Hepatocyte (in vitro differentiated cells): ENCODE measurements around the gene ANKRD44. TPM values are rescaled to one million over a fixed set of nuclear protein-coding genes. Genes with fewer than 3 reads are reported as not detected.

Source experiments
- DNase-seq: peaks from one replicate; pipeline ENCODE4 v3.0.0-alpha.2; 2016; ENCODE audit warnings: low spot score
- H2AFZ ChIP-seq: fragments of 200-600 bp; sonication (generic); 2 replicates; pipeline ENCODE4 v1.6.0; 2016; ENCODE audit warnings: antibody characterized with exemption, mild to moderate bottlenecking
- H3K27ac ChIP-seq: fragments of 200-600 bp; sonication (generic); 2 replicates; pipeline ENCODE4 v1.5.1; 2016; ENCODE audit warnings: mild to moderate bottlenecking
- H3K27me3 ChIP-seq: fragments of 200-600 bp; sonication (generic); 2 replicates; pipeline ENCODE4 v1.6.1; 2016
- H3K36me3 ChIP-seq: fragments of 200-600 bp; sonication (generic); replicated peaks from 2 replicates; pipeline ENCODE4 v1.5.1; 2016; ENCODE audit warnings: low read depth; ENCODE audit not compliant: insufficient read depth
- H3K4me1 ChIP-seq: fragments of 200-600 bp; sonication (generic); 2 replicates; pipeline ENCODE4 v1.5.1; 2016; ENCODE audit warnings: mild to moderate bottlenecking, moderate library complexity; ENCODE audit not compliant: insufficient read depth
- H3K4me2 ChIP-seq: fragments of 200-600 bp; sonication (generic); 2 replicates; pipeline ENCODE4 v1.6.0; 2016
- H3K4me3 ChIP-seq: fragments of 200-600 bp; sonication (generic); 2 replicates; pipeline ENCODE4 v1.5.1; 2016; ENCODE audit warnings: mild to moderate bottlenecking
- H3K79me2 ChIP-seq: fragments of 200-600 bp; sonication (generic); 2 replicates; pipeline ENCODE4 v1.6.0; 2017; ENCODE audit warnings: mild to moderate bottlenecking
- H3K9me2 ChIP-seq: fragments of 200-600 bp; sonication (generic); replicated peaks from 2 replicates; pipeline ENCODE4 v1.6.0; 2017; ENCODE audit warnings: mild to moderate bottlenecking; ENCODE audit not compliant: insufficient read depth
- H3K9me3 ChIP-seq: fragments of 200-600 bp; sonication (generic); 2 replicates; pipeline ENCODE4 v1.5.1; 2016; ENCODE audit warnings: low read depth, mild to moderate bottlenecking
- H4K20me1 ChIP-seq: fragments of 200-600 bp; sonication (generic); 2 replicates; pipeline ENCODE4 v1.6.0; 2016; ENCODE audit warnings: mild to moderate bottlenecking; ENCODE audit not compliant: insufficient read depth, poor library complexity, severe bottlenecking
- CTCF ChIP-seq: fragments of 200-600 bp; sonication (generic); IDR thresholded peaks from 2 replicates; pipeline ENCODE4 v1.5.1; 2016; ENCODE audit warnings: antibody characterized with exemption, mild to moderate bottlenecking; ENCODE audit not compliant: poor library complexity
- EZH2 ChIP-seq: fragments of 200-600 bp; sonication (generic); IDR thresholded peaks from 2 replicates; pipeline ENCODE4 v1.6.1; 2016; ENCODE audit warnings: antibody characterized with exemption, mild to moderate bottlenecking, borderline replicate concordance
- EZH2phosphoT487 ChIP-seq: fragments of 200-600 bp; sonication (generic); IDR thresholded peaks from one replicate; pipeline ENCODE4 v1.6.1; 2018; ENCODE audit warnings: antibody characterized with exemption, mild to moderate bottlenecking, low read depth, moderate library complexity; ENCODE audit not compliant: unreplicated experiment, severe bottlenecking
- WGBS: methylation state at CpG from one replicate; pipeline ENCODE4 v1.1.6; 2016; ENCODE audit warnings: low lambda C conversion rate; ENCODE audit errors: missing lambda C conversion rate; 5-methylcytosine and 5-hydroxymethylcytosine counted together
- polyA plus RNA-seq: library from polyadenylated mRNA; unstranded; fragments of >200 nt; fragmentation: Nextera tagmentation; extraction: Ambion mirVana; gene quantifications from 2 replicates; pipeline ENCODE4 v1.2.1, GENCODE V29; 2016
- total RNA-seq: library from RNA; depleted of rRNA; stranded (reverse); fragments of >200 nt; gene quantifications from 2 replicates; pipeline ENCODE4 v1.2.3, GENCODE V29; 2014

Gene ANKRD44
- total and polyA plus RNA-seq, 2 experiments from 2014 or later = 5.9 to 9.1 TPM

- Histone ChIP-seq H2AFZ (no peak overlapping the region), H3K4me2 (no peak overlapping the region), H4K20me1 (no peaks in the 10 kb centered on the region), H3K27me3 (no peaks in the 10 kb centered on the region), H3K4me3 (no peak overlapping the region), H3K9me2 (no peaks in the 10 kb centered on the region), H3K79me2 (no peaks in the 10 kb centered on the region), H3K36me3 (no peaks in the 10 kb centered on the region), H3K4me1 (no peaks in the 10 kb centered on the region), H3K27ac (no peak overlapping the region), H3K9me3 (no peaks in the 10 kb centered on the region)
- DNase-seq = no peak
- 100% methylated on average over 3 of the region's 3 CpGs for WGBS
- no peak for TF ChIP-seq EZH2
- TF ChIP-seq EZH2phosphoT487 = no peak
- TF ChIP-seq CTCF = no peak
These were observed 35.6 kb downstream of the ANKRD44 start for GRCh38 chr2:197274937-197275336.

DNA sequence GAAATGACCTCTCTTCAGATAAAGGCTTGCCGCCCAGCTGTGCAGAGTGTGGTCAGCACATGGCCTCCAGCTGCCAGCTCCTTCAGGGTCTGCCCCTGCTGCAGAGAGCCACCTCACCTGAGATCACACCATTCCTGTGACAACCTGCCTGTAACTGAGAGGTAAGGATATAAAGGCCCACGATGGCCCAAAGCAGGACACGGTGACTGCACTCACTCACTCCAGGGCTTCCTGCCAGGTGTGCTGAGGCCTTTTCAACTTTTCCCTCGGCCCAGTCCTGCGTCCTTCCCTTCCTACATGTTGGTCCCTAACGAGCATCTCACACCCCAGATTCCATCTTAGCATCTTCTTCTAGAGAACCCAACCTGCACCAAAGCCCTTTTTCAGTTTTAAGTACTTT, 36.2 kb downstream of the ANKRD44 start:
- H2AFZ ChIP-seq = no peak overlapping the region
- H3K79me2 ChIP-seq = no peaks in the 10 kb centered on the region
- H3K27ac ChIP-seq = no peak overlapping the region
- no peaks in the 10 kb centered on the region for H3K36me3 ChIP-seq
- WGBS = 81% methylated on average over 6 of the region's 6 CpGs
- H3K9me2 ChIP-seq = no peaks in the 10 kb centered on the region
- no peaks in the 10 kb centered on the region for H3K27me3 ChIP-seq
- no peaks in the 10 kb centered on the region for H4K20me1 ChIP-seq
- no peak overlapping the region for H3K4me3 ChIP-seq
- DNase-seq = no peak
- H3K9me3 ChIP-seq = no peaks in the 10 kb centered on the region
- no peaks in the 10 kb centered on the region for H3K4me1 ChIP-seq
- no peak overlapping the region for H3K4me2 ChIP-seq
- TF ChIP-seq EZH2 (no peak), CTCF (no peak), EZH2phosphoT487 (no peak)

GRCh38 chr2:197273485-197273884, 37.1 kb downstream of the ANKRD44 start:
- Histone ChIP-seq H3K9me2 (no peaks in the 10 kb centered on the region), H3K4me1 (no peaks in the 10 kb centered on the region), H3K27ac (no peak overlapping the region), H3K4me3 (no peak overlapping the region), H3K36me3 (no peaks in the 10 kb centered on the region), H2AFZ (no peak overlapping the region), H3K27me3 (no peaks in the 10 kb centered on the region), H3K79me2 (no peaks in the 10 kb centered on the region), H4K20me1 (no peaks in the 10 kb centered on the region), H3K4me2 (no peak overlapping the region), H3K9me3 (no peaks in the 10 kb centered on the region)
- TF ChIP-seq CTCF = no peak
- TF ChIP-seq EZH2phosphoT487 = no peak
- no peak for TF ChIP-seq EZH2
- no peak for DNase-seq
- 79% methylated on average over 4 of the region's 4 CpGs for WGBS

DNA sequence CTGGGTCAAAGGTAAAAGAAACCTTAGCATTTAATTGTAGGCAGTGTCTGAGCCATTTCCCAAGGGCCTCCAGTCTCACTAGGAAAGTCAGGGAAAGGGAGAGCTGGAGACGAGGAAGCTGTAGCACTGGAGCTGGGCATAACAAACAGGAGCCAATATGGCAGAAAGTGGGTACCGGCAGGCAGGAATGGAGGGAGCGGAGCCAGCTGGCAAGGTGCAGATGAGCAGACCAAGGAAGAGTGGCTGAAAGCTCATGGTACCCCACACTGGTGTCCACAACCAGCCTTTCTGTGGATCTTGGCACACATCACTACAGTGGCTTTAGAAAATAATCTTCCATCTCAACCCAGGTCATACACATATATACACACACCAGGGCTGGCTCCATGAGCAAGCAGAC, 40.0 kb downstream of the ANKRD44 start:
- Histone ChIP-seq H3K4me2 (no peak overlapping the region), H3K4me3 (no peak overlapping the region), H4K20me1 (no peaks in the 10 kb centered on the region), H3K4me1 (no peaks in the 10 kb centered on the region), H3K27ac (no peak overlapping the region), H3K27me3 (no peaks in the 10 kb centered on the region), H3K9me3 (no peaks in the 10 kb centered on the region), H3K9me2 (no peaks in the 10 kb centered on the region), H3K79me2 (no peaks in the 10 kb centered on the region), H3K36me3 (no peaks in the 10 kb centered on the region), H2AFZ (no peak overlapping the region)
- TF ChIP-seq CTCF = no peak
- TF ChIP-seq EZH2 = no peak
- no peak for TF ChIP-seq EZH2phosphoT487
- 98% methylated on average over 3 of the region's 3 CpGs for WGBS
- no peak for DNase-seq
